ENCODE data around the gene ANXA11. TPM values are rescaled to one million over a fixed set of nuclear protein-coding genes. Genes with fewer than 3 reads are reported as not detected.
A peak's percentile ranks its signal among the peaks of the same experiment; 100 is the strongest.

The ANXA11 gene
- total RNA-seq, 4 donors from 2014 or later: 77.5 to 106 (median 90.8) TPM

DNA sequence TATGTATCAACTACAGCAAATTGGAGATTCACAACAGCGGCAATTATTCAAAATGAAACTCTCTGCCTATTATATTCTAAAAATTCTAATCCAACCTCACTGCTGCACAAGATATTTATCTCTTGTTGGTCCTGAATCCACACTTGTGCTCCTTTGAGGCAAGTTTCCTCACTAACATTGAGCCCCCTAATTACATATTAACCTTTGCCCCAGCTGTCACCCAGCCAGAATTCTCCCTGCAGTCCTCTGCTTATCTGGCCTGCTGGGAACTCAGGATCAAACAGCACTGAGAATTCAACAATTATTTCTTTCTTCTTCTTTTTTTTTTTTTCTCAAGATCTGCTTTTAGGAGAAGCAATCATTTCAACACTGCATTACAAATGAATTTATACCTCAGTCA, 94.4 kb downstream of the ANXA11 start:
- intact Hi-C loops (cut with DNase I): no loop called here
- TF ChIP-seq CTCF (IDR thresholded peaks at IDR 0.05) (no peak), POLR2A (IDR thresholded peaks at IDR 0.05) (no peak)
- no peaks in the 10 kb centered on the region for H3K27me3 ChIP-seq
- H3K9me3 ChIP-seq: no peaks in the 10 kb centered on the region
- no peaks in the 10 kb centered on the region for H3K36me3 ChIP-seq
- H3K4me3 ChIP-seq (replicated peaks in 1 of 3): no peak overlapping the region
- no peak for DNase-seq
- WGBS, 2 donors: 81 to 92% methylated on average over 1 of the region's 1 CpG
- no peak overlapping the region for H3K27ac ChIP-seq
- no peaks in the 10 kb centered on the region for H3K4me1 ChIP-seq

- WGBS, 2 donors: 81 to 95% methylated on average over 8 of the region's 8 CpGs
- intact Hi-C loops (cut with DNase I): no loop called here
- DNase-seq: no peak
- no peaks in the 10 kb centered on the region for H3K36me3 ChIP-seq
- no peaks in the 10 kb centered on the region for H3K4me1 ChIP-seq
- H3K9me3 ChIP-seq: no peaks in the 10 kb centered on the region
- H3K4me3 ChIP-seq (replicated peaks in 1 of 3): no peak overlapping the region
- TF ChIP-seq CTCF (IDR thresholded peaks at IDR 0.05) (no peak), POLR2A (IDR thresholded peaks at IDR 0.05) (no peak)
- H3K27me3 ChIP-seq: no peaks in the 10 kb centered on the region
- H3K27ac ChIP-seq: no peak overlapping the region
Measured at GRCh38 chr10:80108576-80109239, 96.6 kb downstream of the ANXA11 start.

DNA sequence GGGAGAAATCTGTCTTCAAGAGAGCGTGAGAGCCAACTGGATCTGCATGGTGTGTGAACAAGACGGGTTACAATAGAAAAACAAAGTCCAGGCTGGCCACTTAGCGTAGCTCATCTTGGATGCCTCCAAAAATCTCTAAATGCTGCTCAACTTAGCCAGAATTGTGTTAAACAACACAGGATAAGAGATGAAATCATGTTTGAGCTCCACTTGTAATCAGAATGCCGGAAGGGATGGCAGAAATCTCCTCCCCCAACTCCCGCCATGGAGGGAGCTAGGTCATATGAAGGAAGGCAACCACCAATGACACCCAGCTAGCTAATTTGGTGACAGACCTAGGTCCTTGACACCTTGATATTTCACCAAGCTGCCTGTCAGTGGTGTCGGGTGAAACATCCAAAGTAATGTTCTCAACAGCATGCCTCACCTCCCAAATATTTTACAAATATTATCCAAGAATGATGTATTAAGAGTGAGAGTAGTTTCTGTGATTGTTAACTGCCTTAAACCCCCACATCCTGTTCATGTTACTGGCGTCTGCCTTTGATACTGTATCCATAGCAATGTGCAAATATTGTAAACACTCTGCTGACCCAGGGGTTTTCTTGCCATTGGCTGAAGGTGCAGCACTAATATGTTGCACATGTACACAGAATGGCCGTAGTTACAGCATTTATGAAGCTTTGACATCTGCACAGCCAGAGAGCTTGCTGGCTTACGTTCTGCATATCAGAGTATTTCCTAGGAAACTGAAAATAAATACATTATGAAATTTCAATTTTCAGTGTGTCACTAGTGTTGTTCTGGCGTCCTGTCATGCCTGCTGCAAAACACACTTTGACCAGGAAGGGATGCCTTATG, 101.0 kb downstream of the ANXA11 start:
- no peak overlapping the region for H3K4me3 ChIP-seq (replicated peaks in 1 of 3)
- no peaks in the 10 kb centered on the region for H3K9me3 ChIP-seq
- intact Hi-C loops (cut with DNase I): no loop called here
- no peak for DNase-seq
- H3K36me3 ChIP-seq: no peaks in the 10 kb centered on the region
- WGBS, 2 donors: 36 to 63% methylated on average over 10 of the region's 10 CpGs
- H3K4me1 ChIP-seq: no peaks in the 10 kb centered on the region
- H3K27me3 ChIP-seq: no peaks in the 10 kb centered on the region
- no peak for TF ChIP-seq CTCF (IDR thresholded peaks at IDR 0.05)
- TF ChIP-seq POLR2A (IDR thresholded peaks at IDR 0.05): no peak
- H3K27ac ChIP-seq: peak overlapping the region in 1 of 3 donors; percentile 41

Small RNA genes within 50 kb of the gene (small RNA-seq; reads per million reads assigned to genes)
- gene RPS12P2: not detected

Other genes with a start within 250 kb of the ANXA11 start
- 10 to 100 TPM; 12.2 to 25.0 (median 19.8) TPM for gene TMEM254, start 126.9 kb downstream of the ANXA11 start, total RNA-seq
- gene PLAC9, start 72.8 kb downstream of the ANXA11 start, total RNA-seq: 10 to 100 TPM in 3 of 4 donors, 1 to 10 TPM in 1; 5.5 to 65.6 (median 33.6) TPM
- gene MAT1A, start 84.1 kb upstream of the ANXA11 start, total RNA-seq: under 1 TPM in 3 of 4 donors, not detected in 1; 0.22 to 0.39 (median 0.25) TPM
- 1 to 10 TPM in 1 of 4 donors, not detected in 3; 1.1 TPM for gene DYDC1, start 151.2 kb upstream of the ANXA11 start, total RNA-seq
- not detected for gene DYDC2, start 151.2 kb upstream of the ANXA11 start, total RNA-seq
- 10 to 100 TPM; 68.2 to 93.3 (median 79.7) TPM for gene PRXL2A, start 203.0 kb upstream of the ANXA11 start, total RNA-seq
- gene TSPAN14, start 248.8 kb upstream of the ANXA11 start, total RNA-seq: 10 to 100 TPM; 61.6 to 83.4 (median 77.9) TPM

Measured in thyroid gland (tissue), 4 donors.